ENCODE results near the gene MAD1L1. TPM values are rescaled to one million over a fixed set of nuclear protein-coding genes. Genes with fewer than 3 reads are reported as not detected.

The MAD1L1 gene
- total and polyA plus RNA-seq, 2 of the 8 experiments (the other 6 are each of a cell fraction or from before 2014, with no cell fraction given): 40.4 to 44.6 TPM

DNA sequence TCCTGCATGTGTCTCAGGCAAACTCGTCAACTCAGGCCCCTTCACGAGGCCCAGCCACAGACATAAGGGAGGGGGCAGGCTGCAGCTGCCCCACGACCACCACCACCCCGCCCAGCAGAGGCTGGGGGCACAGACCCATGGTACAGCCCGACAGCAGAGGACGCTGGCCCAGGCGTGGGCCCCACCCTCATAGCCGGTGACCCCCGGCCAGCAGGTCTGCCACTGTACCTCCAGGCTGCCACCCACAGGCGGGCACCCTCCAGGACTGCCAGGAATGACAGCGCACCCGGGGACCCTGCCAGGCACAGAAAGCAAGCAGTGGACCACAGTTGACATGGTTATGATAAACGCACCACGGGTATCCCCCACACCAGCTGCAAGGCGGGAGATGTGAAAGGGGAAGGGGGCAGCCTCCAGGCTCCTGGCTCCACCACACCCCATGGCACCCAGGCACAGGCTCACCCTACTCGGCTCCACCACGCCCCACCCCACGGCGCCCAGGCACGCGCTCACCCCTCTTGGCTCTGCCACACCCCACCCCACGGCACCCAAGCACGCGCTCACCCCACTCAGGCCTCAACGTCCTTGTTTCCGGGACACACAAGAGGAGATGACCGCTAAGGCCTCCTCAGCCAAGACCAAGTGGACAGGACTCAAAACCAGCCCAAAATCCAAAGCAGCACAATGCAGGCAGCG, 135.9 kb downstream of the MAD1L1 start (continued):
- TF ChIP-seq, protein P1, sequence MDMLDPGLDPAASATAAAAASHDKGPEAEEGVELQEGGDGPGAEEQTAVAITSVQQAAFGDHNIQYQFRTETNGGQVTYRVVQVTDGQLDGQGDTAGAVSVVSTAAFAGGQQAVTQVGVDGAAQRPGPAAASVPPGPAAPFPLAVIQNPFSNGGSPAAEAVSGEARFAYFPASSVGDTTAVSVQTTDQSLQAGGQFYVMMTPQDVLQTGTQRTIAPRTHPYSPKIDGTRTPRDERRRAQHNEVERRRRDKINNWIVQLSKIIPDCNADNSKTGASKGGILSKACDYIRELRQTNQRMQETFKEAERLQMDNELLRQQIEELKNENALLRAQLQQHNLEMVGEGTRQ (IDR thresholded peaks at IDR 0.05; ENCODE audit: low read length): no peak
- TF ChIP-seq CBX5 (IDR thresholded peaks at IDR 0.05; ENCODE audit: low read depth, low read length): no peak
